ENCODE results near the gene TNFSF15.

DNA sequence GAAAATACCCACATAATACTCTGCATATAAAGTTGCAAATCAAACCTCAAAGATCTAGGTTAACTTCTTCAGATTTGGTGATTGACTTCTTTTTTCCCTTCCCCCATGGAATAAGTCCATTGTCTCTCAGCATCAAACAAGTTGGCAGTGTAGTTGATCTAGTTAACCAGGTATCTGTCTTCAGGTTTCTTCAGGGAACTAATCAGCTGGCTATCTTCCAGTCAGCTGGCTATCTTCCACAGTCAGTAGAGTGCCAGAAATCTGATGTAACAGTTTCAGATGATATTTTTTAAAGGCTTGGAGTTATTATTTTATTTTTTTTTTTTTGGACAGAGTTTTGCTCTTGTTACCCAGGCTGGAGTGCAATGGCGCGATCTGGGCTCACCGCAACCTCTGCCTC, 16.8 kb downstream of the TNFSF15 start:
- TF ChIP-seq CTCF (IDR thresholded peaks at IDR 0.05; ENCODE audit: extremely low read depth in 1 of 2, insufficient read depth in 1 of 2, low read depth in 1 of 2, low read length in 2 of 2) (no peak), JUN (IDR thresholded peaks at IDR 0.05; ENCODE audit: borderline replicate concordance, insufficient read depth, insufficient read length, low read depth) (no peak), EZH2 (IDR thresholded peaks at IDR 0.05; ENCODE audit: borderline replicate concordance, low read depth, low read length, severe bottlenecking) (no peak), POLR2AphosphoS5 (IDR thresholded peaks at IDR 0.05; ENCODE audit: insufficient read depth, low read depth, low read length) (no peak), FOS (IDR thresholded peaks at IDR 0.05; ENCODE audit: borderline replicate concordance, insufficient read depth, low read length) (no peak), POLR2A (IDR thresholded peaks at IDR 0.05; ENCODE audit: low read depth, low read length) (no peak), MYC (IDR thresholded peaks at IDR 0.05; ENCODE audit: low read depth, low read length) (no peak)
